MM.1S (cell line): ENCODE results near the gene DNM1.

Source experiments
- CTCF ChIP-seq: fragments of 300-600 bp; sonication (generic); IDR thresholded peaks from 2 replicates; pipeline ENCODE4 v1.5.1; 2016; ENCODE audit warnings: antibody characterized with exemption, low read length, mixed read lengths
- EZH2 ChIP-seq: fragments of 300-600 bp; sonication (generic); optimal IDR thresholded peaks from 2 replicates; pipeline ENCODE3; 2017; ENCODE audit warnings: low read depth, mild to moderate bottlenecking, antibody characterized with exemption, low read length, mixed read lengths

- no peak for TF ChIP-seq CTCF
- no peak for TF ChIP-seq EZH2
Measured at GRCh38 chr9:128231638-128232527, 28.7 kb downstream of the DNM1 start.
